IgD-negative memory B cell (primary cell): ENCODE data around the gene LRIF1. TPM values are rescaled to one million over a fixed set of nuclear protein-coding genes. Genes with fewer than 3 reads are reported as not detected.
"Not testable (repeated sequence)": the region's sequence is repeated elsewhere in the genome, so short reads cannot be mapped to it uniquely, and the experiment has no call there.

Experiments used
- H3K27ac Mint-ChIP-seq, 3 donors: one replicate each; pipeline ENCODE4 v1.8.0; 2020 to 2022; ENCODE audit warnings: mild to moderate bottlenecking in 3 of 3, mixed read lengths in 3 of 3, moderate library complexity in 1 of 3
- H3K27me3 Mint-ChIP-seq: one replicate; pipeline ENCODE4 v1.8.0; 2021; ENCODE audit warnings: mixed read lengths
- H3K36me3 Mint-ChIP-seq: one replicate; pipeline ENCODE4 v1.8.0; 2020; ENCODE audit warnings: mild to moderate bottlenecking, mixed read lengths
- H3K4me1 Mint-ChIP-seq, 3 donors: one replicate each; pipeline ENCODE4 v1.8.0; 2020 to 2022; ENCODE audit warnings: mixed read lengths in 3 of 3, mild to moderate bottlenecking in 1 of 3
- H3K4me3 Mint-ChIP-seq, 4 donors: one replicate each; pipeline ENCODE4 v1.8.0; 2020 to 2022; ENCODE audit warnings: mild to moderate bottlenecking in 4 of 4, mixed read lengths in 4 of 4, moderate library complexity in 3 of 4
- H3K9me3 Mint-ChIP-seq, 3 donors: one replicate each; pipeline ENCODE4 v1.8.0; 2020 to 2021; ENCODE audit warnings: mixed read lengths in 3 of 3, mild to moderate bottlenecking in 1 of 3
- polyA plus RNA-seq: library from polyadenylated mRNA; unstranded; fragments of 300-500 nt; fragmentation: Illumina TruSeq; gene quantifications from one replicate; pipeline ENCODE4 v1.2.3, GENCODE V29; 2021

Gene LRIF1
- polyA plus RNA-seq, 1 donor from 2014 or later = 36.8 TPM

GRCh38 chr1:110962892-110963690 is 631 bp downstream of the LRIF1 start:
- H3K9me3 Mint-ChIP-seq = peaks cover 13 to 29% (median 25%) of the 10 kb centered on the region in 3 donors
- H3K4me3 Mint-ChIP-seq = peak overlapping the region; percentile 86 to 98 (median 92)
- peaks cover 23% of the 10 kb centered on the region for H3K36me3 Mint-ChIP-seq
- peaks cover 23 to 32% (median 27%) of the 10 kb centered on the region in 3 donors for H3K4me1 Mint-ChIP-seq
- H3K27ac Mint-ChIP-seq = peak overlapping the region; percentile 98 to 99 (median 98)
- H3K27me3 Mint-ChIP-seq = peaks cover 2% of the 10 kb centered on the region

GRCh38 chr1:110961902-110962301 is 1.8 kb downstream of the LRIF1 start:
- peak overlapping the region in 1 of 4 donors; percentile 47 for H3K4me3 Mint-ChIP-seq

GRCh38 chr1:110960777-110961420 is 2.8 kb downstream of the LRIF1 start:
- Mint-ChIP-seq H3K4me3 (peak overlapping the region in 3 of 4 donors; percentile 1 to 66 (median 63)), H3K9me3 (peaks cover 13 to 26% (median 20%) of the 10 kb centered on the region in 3 donors), H3K27ac (peak overlapping the region in 2 of 3 donors; percentile 42 to 65), H3K27me3 (no peaks in the 10 kb centered on the region), H3K4me1 (peaks cover 23 to 32% (median 27%) of the 10 kb centered on the region in 3 donors), H3K36me3 (peaks cover 23% of the 10 kb centered on the region)

More at GRCh38 chr1:110961902-110962301, 1.8 kb downstream of the LRIF1 start:
- Mint-ChIP-seq H3K27me3 (no peaks in the 10 kb centered on the region), H3K36me3 (peaks cover 23% of the 10 kb centered on the region), H3K9me3 (peaks cover 13 to 26% (median 21%) of the 10 kb centered on the region in 3 donors), H3K4me1 (peaks cover 23 to 32% (median 27%) of the 10 kb centered on the region in 3 donors), H3K27ac (no peak overlapping the region)

- H3K36me3 Mint-ChIP-seq = peaks cover 22% of the 10 kb centered on the region
- H3K27ac Mint-ChIP-seq = no peak overlapping the region
- H3K9me3 Mint-ChIP-seq = peaks cover 6 to 18% (median 6%) of the 10 kb centered on the region in 3 donors
Measured at GRCh38 chr1:110957798-110958197, 5.9 kb downstream of the LRIF1 start.

GRCh38 chr1:110956586-110956985 is 7.1 kb downstream of the LRIF1 start:
- Mint-ChIP-seq H3K4me3 (no peak overlapping the region), H3K27ac (no peak overlapping the region), H3K36me3 (peaks cover 22% of the 10 kb centered on the region), H3K9me3 (peaks cover 6 to 18% (median 6%) of the 10 kb centered on the region in 3 donors), H3K27me3 (no peaks in the 10 kb centered on the region), H3K4me1 (peaks cover 11 to 21% (median 13%) of the 10 kb centered on the region in 3 donors)

More at GRCh38 chr1:110957798-110958197, 5.9 kb downstream of the LRIF1 start:
- Mint-ChIP-seq H3K4me3 (no peak overlapping the region), H3K4me1 (peaks cover 11 to 22% (median 19%) of the 10 kb centered on the region in 3 donors), H3K27me3 (no peaks in the 10 kb centered on the region)

GRCh38 chr1:110953031-110953430 is 10.7 kb downstream of the LRIF1 start:
- Mint-ChIP-seq H3K4me3 (no peak overlapping the region), H3K27ac (no peak overlapping the region), H3K9me3 (peaks cover 0 to 4% (median 0%) of the 10 kb centered on the region in 3 donors), H3K36me3 (peaks cover 28% of the 10 kb centered on the region), H3K4me1 (peaks cover 0 to 8% (median 2%) of the 10 kb centered on the region in 3 donors), H3K27me3 (no peaks in the 10 kb centered on the region)

GRCh38 chr1:110952031-110952430 is 11.7 kb downstream of the LRIF1 start:
- no peaks in the 10 kb centered on the region for H3K27me3 Mint-ChIP-seq
- H3K4me1 Mint-ChIP-seq = peaks cover 0 to 8% (median 2%) of the 10 kb centered on the region in 3 donors
- H3K27ac Mint-ChIP-seq = no peak overlapping the region
- peaks cover 33% of the 10 kb centered on the region for H3K36me3 Mint-ChIP-seq
- H3K4me3 Mint-ChIP-seq = no peak overlapping the region
- peaks cover 0 to 4% (median 1%) of the 10 kb centered on the region in 3 donors for H3K9me3 Mint-ChIP-seq

- H3K4me3 Mint-ChIP-seq = no peak overlapping the region
- H3K4me1 Mint-ChIP-seq = peaks cover 0 to 8% (median 2%) of the 10 kb centered on the region in 3 donors
- no peak overlapping the region for H3K27ac Mint-ChIP-seq
- H3K27me3 Mint-ChIP-seq = no peaks in the 10 kb centered on the region
- H3K36me3 Mint-ChIP-seq = peaks cover 34% of the 10 kb centered on the region
- peaks cover 0 to 4% (median 3%) of the 10 kb centered on the region in 3 donors for H3K9me3 Mint-ChIP-seq
Measured at GRCh38 chr1:110951161-110951560, 12.6 kb downstream of the LRIF1 start.

GRCh38 chr1:110948038-110948810 is 15.5 kb downstream of the LRIF1 start:
- H3K4me3 Mint-ChIP-seq = no peak overlapping the region

GRCh38 chr1:110945626-110946025 is 18.1 kb downstream of the LRIF1 start:
- Mint-ChIP-seq H3K4me3 (no peak overlapping the region), H3K4me1 (no peaks in the 10 kb centered on the region), H3K9me3 (peaks cover 0 to 3% (median 0%) of the 10 kb centered on the region in 3 donors), H3K36me3 (peaks cover 23% of the 10 kb centered on the region), H3K27ac (peak overlapping the region in 1 of 3 donors; percentile 11), H3K27me3 (no peaks in the 10 kb centered on the region)

More at GRCh38 chr1:110948038-110948810, 15.5 kb downstream of the LRIF1 start:
- Mint-ChIP-seq H3K4me1 (peaks cover 0 to 2% (median 2%) of the 10 kb centered on the region in 3 donors), H3K27ac (no peak overlapping the region), H3K27me3 (no peaks in the 10 kb centered on the region), H3K36me3 (peaks cover 34% of the 10 kb centered on the region), H3K9me3 (peaks cover 0 to 3% (median 3%) of the 10 kb centered on the region in 3 donors)

GRCh38 chr1:110944806-110945205 is 18.9 kb downstream of the LRIF1 start:
- no peaks in the 10 kb centered on the region for H3K4me1 Mint-ChIP-seq
- no peak overlapping the region for H3K27ac Mint-ChIP-seq
- no peaks in the 10 kb centered on the region for H3K27me3 Mint-ChIP-seq
- H3K36me3 Mint-ChIP-seq = peaks cover 14% of the 10 kb centered on the region
- no peak overlapping the region for H3K4me3 Mint-ChIP-seq
- H3K9me3 Mint-ChIP-seq = peaks cover 0 to 5% (median 1%) of the 10 kb centered on the region in 3 donors

GRCh38 chr1:110936567-110936966 is 27.2 kb downstream of the LRIF1 start:
- Mint-ChIP-seq H3K36me3 (peaks cover 12% of the 10 kb centered on the region), H3K4me1 (no peaks in the 10 kb centered on the region), H3K27me3 (no peaks in the 10 kb centered on the region), H3K9me3 (peaks cover 8 to 33% (median 22%) of the 10 kb centered on the region in 3 donors), H3K27ac (no peak overlapping the region), H3K4me3 (no peak overlapping the region)

GRCh38 chr1:110931097-110931496 is 32.6 kb downstream of the LRIF1 start:
- Mint-ChIP-seq H3K36me3 (peaks cover 20% of the 10 kb centered on the region), H3K9me3 (peaks cover 1 to 23% (median 21%) of the 10 kb centered on the region in 3 donors), H3K27ac (peak overlapping the region in 1 of 3 donors; percentile 81)
- H3K4me3 Mint-ChIP-seq, H3K4me1 Mint-ChIP-seq, H3K27me3 Mint-ChIP-seq: not testable (repeated sequence)

GRCh38 chr1:110928904-110929303 is 34.8 kb downstream of the LRIF1 start:
- Mint-ChIP-seq H3K27me3 (no peaks in the 10 kb centered on the region), H3K27ac (no peak overlapping the region), H3K9me3 (peaks cover 1 to 25% (median 14%) of the 10 kb centered on the region in 3 donors), H3K36me3 (peaks cover 15% of the 10 kb centered on the region), H3K4me3 (no peak overlapping the region), H3K4me1 (peaks cover 4 to 5% (median 5%) of the 10 kb centered on the region in 3 donors)
